ENCODE data around the gene RAB23. TPM values are rescaled to one million over a fixed set of nuclear protein-coding genes. Genes with fewer than 3 reads are reported as not detected.

RAB23 gene
- total and polyA plus RNA-seq, 2 of the 8 experiments (the other 6 are each of a cell fraction or from before 2014, with no cell fraction given): 6.5 to 17.2 TPM

DNA sequence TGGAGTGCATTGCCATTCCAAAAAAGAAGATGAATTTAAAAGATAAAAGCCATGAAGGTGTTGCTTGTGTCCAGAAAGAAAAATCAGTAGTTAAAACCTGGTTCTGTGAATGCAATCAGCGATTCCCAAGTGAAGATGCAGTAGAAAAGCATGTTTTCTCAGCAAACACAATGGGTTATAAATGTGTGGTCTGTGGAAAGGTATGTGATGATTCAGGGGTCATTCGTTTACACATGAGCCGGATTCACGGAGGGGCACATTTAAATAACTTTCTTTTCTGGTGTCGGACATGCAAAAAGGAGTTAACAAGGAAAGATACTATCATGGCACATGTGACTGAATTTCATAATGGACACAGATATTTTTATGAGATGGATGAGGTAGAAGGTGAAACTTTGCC is 74.7 kb downstream of the RAB23 start (continued):
- TF ChIP-seq, protein P1, sequence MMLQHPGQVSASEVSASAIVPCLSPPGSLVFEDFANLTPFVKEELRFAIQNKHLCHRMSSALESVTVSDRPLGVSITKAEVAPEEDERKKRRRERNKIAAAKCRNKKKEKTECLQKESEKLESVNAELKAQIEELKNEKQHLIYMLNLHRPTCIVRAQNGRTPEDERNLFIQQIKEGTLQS (IDR thresholded peaks at IDR 0.05; ENCODE audit: insufficient read depth, low read depth, low read length): no peak
